ENCODE results near the gene ATAD3A. TPM values are rescaled to one million over a fixed set of nuclear protein-coding genes. Genes with fewer than 3 reads are reported as not detected.

The ATAD3A gene
- polyA plus RNA-seq, 1 of the 3 experiments (the other 2 are of a cell fraction) = 40.2 TPM

DNA sequence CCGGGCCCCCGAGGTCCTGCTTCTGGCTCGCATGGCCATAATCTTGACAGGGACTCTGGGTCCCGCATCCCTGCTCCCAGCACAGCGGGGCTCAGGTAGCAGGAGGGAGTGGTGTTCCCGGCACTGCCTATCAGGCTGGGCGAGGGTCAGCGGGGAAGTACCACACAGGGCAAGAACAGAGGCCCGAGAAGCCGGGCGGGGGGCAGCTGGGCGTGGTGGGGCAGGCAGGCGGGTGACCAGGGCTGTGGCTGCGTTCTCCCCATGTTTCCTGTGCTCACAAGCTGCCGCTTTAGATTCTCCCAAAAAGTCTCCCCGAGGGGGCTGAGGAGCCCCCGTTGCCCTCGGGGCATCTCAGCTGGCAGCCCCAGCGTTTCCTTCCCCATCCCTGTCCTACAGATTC lies 22.1 kb upstream of the ATAD3A start:
- no peak overlapping the region for H3K9ac ChIP-seq
- no peak overlapping the region for H3K27ac ChIP-seq (ENCODE audit: low read depth in 2 of 2, low read length in 1 of 2)
- TF ChIP-seq TAF1 (IDR thresholded peaks at IDR 0.05; ENCODE audit: borderline replicate concordance, low read depth, low read length) = no peak
- TF ChIP-seq, protein P1, sequence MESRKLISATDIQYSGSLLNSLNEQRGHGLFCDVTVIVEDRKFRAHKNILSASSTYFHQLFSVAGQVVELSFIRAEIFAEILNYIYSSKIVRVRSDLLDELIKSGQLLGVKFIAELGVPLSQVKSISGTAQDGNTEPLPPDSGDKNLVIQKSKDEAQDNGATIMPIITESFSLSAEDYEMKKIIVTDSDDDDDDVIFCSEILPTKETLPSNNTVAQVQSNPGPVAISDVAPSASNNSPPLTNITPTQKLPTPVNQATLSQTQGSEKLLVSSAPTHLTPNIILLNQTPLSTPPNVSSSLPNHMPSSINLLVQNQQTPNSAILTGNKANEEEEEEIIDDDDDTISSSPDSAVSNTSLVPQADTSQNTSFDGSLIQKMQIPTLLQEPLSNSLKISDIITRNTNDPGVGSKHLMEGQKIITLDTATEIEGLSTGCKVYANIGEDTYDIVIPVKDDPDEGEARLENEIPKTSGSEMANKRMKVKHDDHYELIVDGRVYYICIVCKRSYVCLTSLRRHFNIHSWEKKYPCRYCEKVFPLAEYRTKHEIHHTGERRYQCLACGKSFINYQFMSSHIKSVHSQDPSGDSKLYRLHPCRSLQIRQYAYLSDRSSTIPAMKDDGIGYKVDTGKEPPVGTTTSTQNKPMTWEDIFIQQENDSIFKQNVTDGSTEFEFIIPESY (IDR thresholded peaks at IDR 0.05; ENCODE audit: borderline replicate concordance, low read depth) = no peak
- no peak for TF ChIP-seq POLR2AphosphoS5 (IDR thresholded peaks at IDR 0.05; ENCODE audit: low read depth, low read length)
- TF ChIP-seq SMC3 (IDR thresholded peaks at IDR 0.05; ENCODE audit: low read depth, low read length) = no peak
- TF ChIP-seq, protein P2, sequence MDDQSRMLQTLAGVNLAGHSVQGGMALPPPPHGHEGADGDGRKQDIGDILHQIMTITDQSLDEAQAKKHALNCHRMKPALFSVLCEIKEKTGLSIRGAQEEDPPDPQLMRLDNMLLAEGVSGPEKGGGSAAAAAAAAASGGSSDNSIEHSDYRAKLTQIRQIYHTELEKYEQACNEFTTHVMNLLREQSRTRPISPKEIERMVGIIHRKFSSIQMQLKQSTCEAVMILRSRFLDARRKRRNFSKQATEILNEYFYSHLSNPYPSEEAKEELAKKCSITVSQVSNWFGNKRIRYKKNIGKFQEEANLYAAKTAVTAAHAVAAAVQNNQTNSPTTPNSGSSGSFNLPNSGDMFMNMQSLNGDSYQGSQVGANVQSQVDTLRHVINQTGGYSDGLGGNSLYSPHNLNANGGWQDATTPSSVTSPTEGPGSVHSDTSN (IDR thresholded peaks at IDR 0.05) = no peak
- TF ChIP-seq, protein P3, sequence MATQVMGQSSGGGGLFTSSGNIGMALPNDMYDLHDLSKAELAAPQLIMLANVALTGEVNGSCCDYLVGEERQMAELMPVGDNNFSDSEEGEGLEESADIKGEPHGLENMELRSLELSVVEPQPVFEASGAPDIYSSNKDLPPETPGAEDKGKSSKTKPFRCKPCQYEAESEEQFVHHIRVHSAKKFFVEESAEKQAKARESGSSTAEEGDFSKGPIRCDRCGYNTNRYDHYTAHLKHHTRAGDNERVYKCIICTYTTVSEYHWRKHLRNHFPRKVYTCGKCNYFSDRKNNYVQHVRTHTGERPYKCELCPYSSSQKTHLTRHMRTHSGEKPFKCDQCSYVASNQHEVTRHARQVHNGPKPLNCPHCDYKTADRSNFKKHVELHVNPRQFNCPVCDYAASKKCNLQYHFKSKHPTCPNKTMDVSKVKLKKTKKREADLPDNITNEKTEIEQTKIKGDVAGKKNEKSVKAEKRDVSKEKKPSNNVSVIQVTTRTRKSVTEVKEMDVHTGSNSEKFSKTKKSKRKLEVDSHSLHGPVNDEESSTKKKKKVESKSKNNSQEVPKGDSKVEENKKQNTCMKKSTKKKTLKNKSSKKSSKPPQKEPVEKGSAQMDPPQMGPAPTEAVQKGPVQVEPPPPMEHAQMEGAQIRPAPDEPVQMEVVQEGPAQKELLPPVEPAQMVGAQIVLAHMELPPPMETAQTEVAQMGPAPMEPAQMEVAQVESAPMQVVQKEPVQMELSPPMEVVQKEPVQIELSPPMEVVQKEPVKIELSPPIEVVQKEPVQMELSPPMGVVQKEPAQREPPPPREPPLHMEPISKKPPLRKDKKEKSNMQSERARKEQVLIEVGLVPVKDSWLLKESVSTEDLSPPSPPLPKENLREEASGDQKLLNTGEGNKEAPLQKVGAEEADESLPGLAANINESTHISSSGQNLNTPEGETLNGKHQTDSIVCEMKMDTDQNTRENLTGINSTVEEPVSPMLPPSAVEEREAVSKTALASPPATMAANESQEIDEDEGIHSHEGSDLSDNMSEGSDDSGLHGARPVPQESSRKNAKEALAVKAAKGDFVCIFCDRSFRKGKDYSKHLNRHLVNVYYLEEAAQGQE (IDR thresholded peaks at IDR 0.05; ENCODE audit: low read depth, low read length) = no peak
- TF ChIP-seq RFX5 (IDR thresholded peaks at IDR 0.05; ENCODE audit: low read length) = no peak
- TF ChIP-seq, protein P4, sequence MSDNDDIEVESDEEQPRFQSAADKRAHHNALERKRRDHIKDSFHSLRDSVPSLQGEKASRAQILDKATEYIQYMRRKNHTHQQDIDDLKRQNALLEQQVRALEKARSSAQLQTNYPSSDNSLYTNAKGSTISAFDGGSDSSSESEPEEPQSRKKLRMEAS (IDR thresholded peaks at IDR 0.05; ENCODE audit: low read depth) = no peak
- TF ChIP-seq SIN3A (IDR thresholded peaks at IDR 0.05; ENCODE audit: borderline replicate concordance, low read depth, low read length) = no peak
- no peak for TF ChIP-seq FOXM1 (IDR thresholded peaks at IDR 0.05; ENCODE audit: low read depth)
- no peak for TF ChIP-seq GATA2 (CRISPR knock-in tag; IDR thresholded peaks at IDR 0.05)
- no peak for TF ChIP-seq EP300 (IDR thresholded peaks at IDR 0.05; ENCODE audit: borderline replicate concordance in 1 of 2, low read depth in 1 of 2, low read length in 1 of 2)
- TF ChIP-seq RCOR1 (IDR thresholded peaks at IDR 0.05; ENCODE audit: low read length) = no peak
- TF ChIP-seq MEF2A (IDR thresholded peaks at IDR 0.05; ENCODE audit: borderline replicate concordance, low read depth) = no peak
- no peak for TF ChIP-seq RXRA (IDR thresholded peaks at IDR 0.05; ENCODE audit: borderline replicate concordance, low read depth)
- TF ChIP-seq RAD21 (IDR thresholded peaks at IDR 0.05; ENCODE audit: low read length) = no peak
- TF ChIP-seq JUND (IDR thresholded peaks at IDR 0.05) = no peak
- no peaks in the 10 kb centered on the region for H3K4me1 ChIP-seq (ENCODE audit: control insufficient read depth in 1 of 2, insufficient read depth in 2 of 2, low read depth in 1 of 2, low read length in 1 of 2)
- H2AFZ ChIP-seq (ENCODE audit: low read depth) = no peak overlapping the region
- no peaks in the 10 kb centered on the region for H3K9me2 ChIP-seq
- H3K36me3 ChIP-seq (replicated peaks in 1 of 2; ENCODE audit: control insufficient read depth in 1 of 2, insufficient read depth in 2 of 2, low read length in 1 of 2) = peaks cover 26 to 31% of the 10 kb centered on the region in 2 experiments
- POLR2A ChIA-PET = no interaction called here
- H3K4me3 ChIP-seq (ENCODE audit: low read depth in 2 of 2, low read length in 1 of 2) = no peak overlapping the region
- no peak overlapping the region for H3K4me2 ChIP-seq
- no peak for DNase-seq
- 94% methylated on average over 5 of the region's 19 CpGs for WGBS (ENCODE audit: low lambda C conversion rate)
- CTCF ChIA-PET = interaction anchor here (2.2 kb wide), 1 partner anchor 16 kb away, joined by 5 read pairs; no protein-coding TSS in a partner anchor
- H3K27me3 ChIP-seq (ENCODE audit: insufficient read depth) = no peaks in the 10 kb centered on the region
- H3K9me3 ChIP-seq = no peaks in the 10 kb centered on the region
- H3K79me2 ChIP-seq (ENCODE audit: insufficient read depth) = no peaks in the 10 kb centered on the region
- no peaks in the 10 kb centered on the region for H4K20me1 ChIP-seq (ENCODE audit: insufficient read depth)
- H3F3A ChIP-seq (replicated peaks; ENCODE audit: insufficient read depth) = no peaks in the 10 kb centered on the region
